A673 (cell line): ENCODE results near the gene TMEM170B.

Experiments
- CTCF ChIP-seq: fragments of 300-800, 200-600 bp; sonication (generic); conservative IDR thresholded peaks from 2 replicates; pipeline ENCODE4 v1.5.1; 2017; ENCODE audit warnings: low read depth, mild to moderate bottlenecking, antibody characterized with exemption, low read length, moderate library complexity, mixed read lengths
- EZH2 ChIP-seq: fragments of 200-600 bp; sonication (generic); IDR thresholded peaks from 2 replicates; pipeline ENCODE4 v1.6.1; 2017; ENCODE audit warnings: borderline replicate concordance, low read depth, mild to moderate bottlenecking, mixed read lengths, antibody characterized with exemption, low read length; ENCODE audit not compliant: poor library complexity, severe bottlenecking

- TF ChIP-seq EZH2 (no peak), CTCF (no peak)
These were observed 95.4 kb downstream of the TMEM170B start for GRCh38 chr6:11632795-11633511.
